Esophagus muscularis mucosa (tissue), 3 donors: Measurements from ENCODE around the gene OR2F1.

Source experiments
- CTCF ChIP-seq, 3 experiments: fragments of 200-600 bp in 2 of 3; fragments of 450-650 bp in 1 of 3; sonication (generic) in 2 of 3; IDR thresholded peaks; one replicate each; pipeline ENCODE4 v1.5.1; 2017 to 2019; ENCODE audit warnings: antibody characterized with exemption in 3 of 3, mild to moderate bottlenecking in 2 of 3, moderate library complexity in 1 of 3
- POLR2A ChIP-seq: fragments of 450-650 bp; IDR thresholded peaks from one replicate; pipeline ENCODE4 v1.6.1; 2017; ENCODE audit warnings: antibody characterized with exemption, moderate library complexity, mild to moderate bottlenecking, low read depth
- POLR2AphosphoS5 ChIP-seq, 2 donors: sonication (generic); formaldehyde crosslinking; IDR thresholded peaks; one replicate each; pipeline ENCODE4 v1.6.1; 2017; ENCODE audit warnings: antibody characterized with exemption in 2 of 2

GRCh38 chr7:143983960-143984359 is 29.3 kb downstream of the OR2F1 start:
- TF ChIP-seq CTCF (IDR thresholded peaks at IDR 0.05) = no peak
- no peak for TF ChIP-seq POLR2AphosphoS5 (IDR thresholded peaks at IDR 0.05)
- no peak for TF ChIP-seq POLR2A
